ENCODE measurements around the gene RPL32. TPM values are rescaled to one million over a fixed set of nuclear protein-coding genes. Genes with fewer than 3 reads are reported as not detected.

Gene RPL32
- total and polyA plus RNA-seq, 9 of the 15 experiments (the other 6 are each of a cell fraction or from before 2014, with no cell fraction given): 2,738 to 6,200 (median 4,286) TPM

GRCh38 chr3:12868039-12869034 is 27.0 kb upstream of the RPL32 start (continued):
- TF ChIP-seq, protein P1, sequence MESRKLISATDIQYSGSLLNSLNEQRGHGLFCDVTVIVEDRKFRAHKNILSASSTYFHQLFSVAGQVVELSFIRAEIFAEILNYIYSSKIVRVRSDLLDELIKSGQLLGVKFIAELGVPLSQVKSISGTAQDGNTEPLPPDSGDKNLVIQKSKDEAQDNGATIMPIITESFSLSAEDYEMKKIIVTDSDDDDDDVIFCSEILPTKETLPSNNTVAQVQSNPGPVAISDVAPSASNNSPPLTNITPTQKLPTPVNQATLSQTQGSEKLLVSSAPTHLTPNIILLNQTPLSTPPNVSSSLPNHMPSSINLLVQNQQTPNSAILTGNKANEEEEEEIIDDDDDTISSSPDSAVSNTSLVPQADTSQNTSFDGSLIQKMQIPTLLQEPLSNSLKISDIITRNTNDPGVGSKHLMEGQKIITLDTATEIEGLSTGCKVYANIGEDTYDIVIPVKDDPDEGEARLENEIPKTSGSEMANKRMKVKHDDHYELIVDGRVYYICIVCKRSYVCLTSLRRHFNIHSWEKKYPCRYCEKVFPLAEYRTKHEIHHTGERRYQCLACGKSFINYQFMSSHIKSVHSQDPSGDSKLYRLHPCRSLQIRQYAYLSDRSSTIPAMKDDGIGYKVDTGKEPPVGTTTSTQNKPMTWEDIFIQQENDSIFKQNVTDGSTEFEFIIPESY (CRISPR knock-in tag; IDR thresholded peaks at IDR 0.05): 0 out of 2 replicates have a peak, but pooled peaks have one; percentile 60
- TF ChIP-seq NCOA1 (IDR thresholded peaks at IDR 0.05; ENCODE audit: low read depth) (peak; percentile 45; the same call in 1 of the 2 replicates), LCOR (CRISPR knock-in tag; IDR thresholded peaks at IDR 0.05) (peak; percentile 94), HMGXB4 (CRISPR knock-in tag; IDR thresholded peaks at IDR 0.05) (peak; percentile 75; the same call in 1 of the 2 replicates), GTF2E2 (tag; IDR thresholded peaks at IDR 0.05) (peak; percentile 60; the same call in 1 of the 2 replicates), ZC3H11A (IDR thresholded peaks at IDR 0.05; ENCODE audit: low read depth, low read length) (0 out of 2 replicates have a peak, but pooled peaks have one; percentile 48), TEAD1 (CRISPR knock-in tag; IDR thresholded peaks at IDR 0.05) (peak in 1 of 2 experiments; percentile 69; a peak in 1 of 4 replicates), ARNT (IDR thresholded peaks at IDR 0.05) (peak; percentile 33 to 81; a peak in 2 of 4 replicates), TRIM28 (IDR thresholded peaks at IDR 0.05) (peak; percentile 87; the same call in 1 of the 2 replicates), ZNF76 (CRISPR knock-in tag; IDR thresholded peaks at IDR 0.05; ENCODE audit: borderline replicate concordance) (0 out of 2 replicates have a peak, but pooled peaks have one; percentile 38), HSF4 (CRISPR knock-in tag; IDR thresholded peaks at IDR 0.05; ENCODE audit: borderline replicate concordance) (no peak)
- TF ChIP-seq, protein P2, sequence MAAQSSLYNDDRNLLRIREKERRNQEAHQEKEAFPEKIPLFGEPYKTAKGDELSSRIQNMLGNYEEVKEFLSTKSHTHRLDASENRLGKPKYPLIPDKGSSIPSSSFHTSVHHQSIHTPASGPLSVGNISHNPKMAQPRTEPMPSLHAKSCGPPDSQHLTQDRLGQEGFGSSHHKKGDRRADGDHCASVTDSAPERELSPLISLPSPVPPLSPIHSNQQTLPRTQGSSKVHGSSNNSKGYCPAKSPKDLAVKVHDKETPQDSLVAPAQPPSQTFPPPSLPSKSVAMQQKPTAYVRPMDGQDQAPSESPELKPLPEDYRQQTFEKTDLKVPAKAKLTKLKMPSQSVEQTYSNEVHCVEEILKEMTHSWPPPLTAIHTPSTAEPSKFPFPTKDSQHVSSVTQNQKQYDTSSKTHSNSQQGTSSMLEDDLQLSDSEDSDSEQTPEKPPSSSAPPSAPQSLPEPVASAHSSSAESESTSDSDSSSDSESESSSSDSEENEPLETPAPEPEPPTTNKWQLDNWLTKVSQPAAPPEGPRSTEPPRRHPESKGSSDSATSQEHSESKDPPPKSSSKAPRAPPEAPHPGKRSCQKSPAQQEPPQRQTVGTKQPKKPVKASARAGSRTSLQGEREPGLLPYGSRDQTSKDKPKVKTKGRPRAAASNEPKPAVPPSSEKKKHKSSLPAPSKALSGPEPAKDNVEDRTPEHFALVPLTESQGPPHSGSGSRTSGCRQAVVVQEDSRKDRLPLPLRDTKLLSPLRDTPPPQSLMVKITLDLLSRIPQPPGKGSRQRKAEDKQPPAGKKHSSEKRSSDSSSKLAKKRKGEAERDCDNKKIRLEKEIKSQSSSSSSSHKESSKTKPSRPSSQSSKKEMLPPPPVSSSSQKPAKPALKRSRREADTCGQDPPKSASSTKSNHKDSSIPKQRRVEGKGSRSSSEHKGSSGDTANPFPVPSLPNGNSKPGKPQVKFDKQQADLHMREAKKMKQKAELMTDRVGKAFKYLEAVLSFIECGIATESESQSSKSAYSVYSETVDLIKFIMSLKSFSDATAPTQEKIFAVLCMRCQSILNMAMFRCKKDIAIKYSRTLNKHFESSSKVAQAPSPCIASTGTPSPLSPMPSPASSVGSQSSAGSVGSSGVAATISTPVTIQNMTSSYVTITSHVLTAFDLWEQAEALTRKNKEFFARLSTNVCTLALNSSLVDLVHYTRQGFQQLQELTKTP (IDR thresholded peaks at IDR 0.05; ENCODE audit: low read depth in 1 of 2, partially characterized antibody in 2 of 2): peak in 1 of 2 experiments; percentile 78
- TF ChIP-seq, protein P3, sequence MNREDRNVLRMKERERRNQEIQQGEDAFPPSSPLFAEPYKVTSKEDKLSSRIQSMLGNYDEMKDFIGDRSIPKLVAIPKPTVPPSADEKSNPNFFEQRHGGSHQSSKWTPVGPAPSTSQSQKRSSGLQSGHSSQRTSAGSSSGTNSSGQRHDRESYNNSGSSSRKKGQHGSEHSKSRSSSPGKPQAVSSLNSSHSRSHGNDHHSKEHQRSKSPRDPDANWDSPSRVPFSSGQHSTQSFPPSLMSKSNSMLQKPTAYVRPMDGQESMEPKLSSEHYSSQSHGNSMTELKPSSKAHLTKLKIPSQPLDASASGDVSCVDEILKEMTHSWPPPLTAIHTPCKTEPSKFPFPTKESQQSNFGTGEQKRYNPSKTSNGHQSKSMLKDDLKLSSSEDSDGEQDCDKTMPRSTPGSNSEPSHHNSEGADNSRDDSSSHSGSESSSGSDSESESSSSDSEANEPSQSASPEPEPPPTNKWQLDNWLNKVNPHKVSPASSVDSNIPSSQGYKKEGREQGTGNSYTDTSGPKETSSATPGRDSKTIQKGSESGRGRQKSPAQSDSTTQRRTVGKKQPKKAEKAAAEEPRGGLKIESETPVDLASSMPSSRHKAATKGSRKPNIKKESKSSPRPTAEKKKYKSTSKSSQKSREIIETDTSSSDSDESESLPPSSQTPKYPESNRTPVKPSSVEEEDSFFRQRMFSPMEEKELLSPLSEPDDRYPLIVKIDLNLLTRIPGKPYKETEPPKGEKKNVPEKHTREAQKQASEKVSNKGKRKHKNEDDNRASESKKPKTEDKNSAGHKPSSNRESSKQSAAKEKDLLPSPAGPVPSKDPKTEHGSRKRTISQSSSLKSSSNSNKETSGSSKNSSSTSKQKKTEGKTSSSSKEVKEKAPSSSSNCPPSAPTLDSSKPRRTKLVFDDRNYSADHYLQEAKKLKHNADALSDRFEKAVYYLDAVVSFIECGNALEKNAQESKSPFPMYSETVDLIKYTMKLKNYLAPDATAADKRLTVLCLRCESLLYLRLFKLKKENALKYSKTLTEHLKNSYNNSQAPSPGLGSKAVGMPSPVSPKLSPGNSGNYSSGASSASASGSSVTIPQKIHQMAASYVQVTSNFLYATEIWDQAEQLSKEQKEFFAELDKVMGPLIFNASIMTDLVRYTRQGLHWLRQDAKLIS (CRISPR knock-in tag; IDR thresholded peaks at IDR 0.05): peak; percentile 93
